GM18909 (cell line): ENCODE data around the gene CCAR1.
"Not testable (repeated sequence)": the region's sequence is repeated elsewhere in the genome, so short reads cannot be mapped to it uniquely, and the experiment has no call there.

ENCODE experiments used
- ATAC-seq: cut with Tn5 transposase; IDR thresholded peaks from one replicate; pipeline ENCODE4 v1.9.1; 2021; ENCODE audit warnings: mild to moderate bottlenecking; ENCODE audit not compliant: unreplicated experiment, poor library complexity

Gene CCAR1

GRCh38 chr10:68822626-68823025 is 101.6 kb downstream of the CCAR1 start:
- ATAC-seq = not testable (repeated sequence)

GRCh38 chr10:68826764-68827591 is 105.9 kb downstream of the CCAR1 start, which contains the start of gene STOX1:
Gene STOX1 (plus strand): TSS chr10:68827531. CDS start chr10:68827624, 93 bp downstream.
- peak; percentile 72 for ATAC-seq

- peak; percentile 45 for ATAC-seq
Measured at GRCh38 chr10:68827592-68827959, 106.5 kb downstream of the CCAR1 start.

GRCh38 chr10:68828083-68828601 is 107.1 kb downstream of the CCAR1 start:
- ATAC-seq = peak; percentile 38

GRCh38 chr10:68828833-68829232 is 107.8 kb downstream of the CCAR1 start:
- no peak for ATAC-seq

- no peak for ATAC-seq
Measured at GRCh38 chr10:68829521-68829920, 108.5 kb downstream of the CCAR1 start.

- no peak for ATAC-seq
Measured at GRCh38 chr10:68829952-68830351, 108.9 kb downstream of the CCAR1 start.

- no peak for ATAC-seq
Measured at GRCh38 chr10:68831961-68832455, 111.0 kb downstream of the CCAR1 start.

GRCh38 chr10:68832601-68833000 is 111.6 kb downstream of the CCAR1 start:
- no peak for ATAC-seq

- no peak for ATAC-seq
Measured at GRCh38 chr10:68837626-68838322, 116.7 kb downstream of the CCAR1 start.

- ATAC-seq = not testable (repeated sequence)
Measured at GRCh38 chr10:68840650-68841049, 119.6 kb downstream of the CCAR1 start.
